Breast epithelium (tissue), 3 donors: Measurements from ENCODE around the gene MNX1.

ENCODE experiments used
- CTCF ChIP-seq, 3 donors: fragments of 450-650 bp; IDR thresholded peaks; one replicate each; pipeline ENCODE4 v1.5.1; 2016 to 2017; ENCODE audit warnings: antibody characterized with exemption in 3 of 3, mild to moderate bottlenecking in 3 of 3, moderate library complexity in 3 of 3
- POLR2AphosphoS5 ChIP-seq, 3 donors: sonication (generic); formaldehyde crosslinking; IDR thresholded peaks; one replicate each; pipeline ENCODE4 v1.6.1; 2017; ENCODE audit warnings: antibody characterized with exemption in 3 of 3

- TF ChIP-seq CTCF (IDR thresholded peaks at IDR 0.05) (no peak), POLR2AphosphoS5 (IDR thresholded peaks at IDR 0.05) (no peak)
Observed at GRCh38 chr7:157032644-157033482, 22.4 kb upstream of the MNX1 start.
